HG03520 (cell line): ENCODE results near the gene TIMM22.
"Not testable (repeated sequence)": the region's sequence is repeated elsewhere in the genome, so short reads cannot be mapped to it uniquely, and the experiment has no call there.

Experiments used
- ATAC-seq: cut with Tn5 transposase; IDR thresholded peaks from one replicate; pipeline ENCODE4 v1.9.1; 2021; ENCODE audit warnings: mild to moderate bottlenecking, moderate library complexity; ENCODE audit not compliant: unreplicated experiment

The TIMM22 gene

GRCh38 chr17:971861-972260 is 25.1 kb upstream of the TIMM22 start:
- ATAC-seq: not testable (repeated sequence)

GRCh38 chr17:973053-973452 is 23.9 kb upstream of the TIMM22 start:
- no peak for ATAC-seq

GRCh38 chr17:974778-975177 is 22.2 kb upstream of the TIMM22 start:
- ATAC-seq: not testable (repeated sequence)

- ATAC-seq: no peak
Observed at GRCh38 chr17:975371-975915, 21.5 kb upstream of the TIMM22 start.

DNA sequence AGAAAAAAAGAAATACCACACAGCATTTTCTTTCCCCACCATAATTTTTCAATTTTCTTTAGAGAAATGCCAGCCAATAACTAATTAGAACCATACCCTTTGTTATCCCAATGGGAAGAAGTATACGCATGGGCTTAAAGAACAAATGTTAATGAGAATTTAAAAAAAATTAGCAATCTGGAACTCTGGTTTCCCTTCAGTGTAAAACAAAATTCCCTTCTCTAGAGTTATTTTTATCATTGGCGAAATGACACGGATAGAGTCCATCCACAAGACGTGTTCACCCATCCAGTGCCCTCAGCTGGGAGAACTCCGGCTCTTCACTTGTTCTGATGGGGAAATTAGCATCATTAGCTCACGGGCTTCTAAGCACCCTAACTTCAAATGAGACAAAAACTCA is 20.6 kb upstream of the TIMM22 start:
- ATAC-seq: no peak

DNA sequence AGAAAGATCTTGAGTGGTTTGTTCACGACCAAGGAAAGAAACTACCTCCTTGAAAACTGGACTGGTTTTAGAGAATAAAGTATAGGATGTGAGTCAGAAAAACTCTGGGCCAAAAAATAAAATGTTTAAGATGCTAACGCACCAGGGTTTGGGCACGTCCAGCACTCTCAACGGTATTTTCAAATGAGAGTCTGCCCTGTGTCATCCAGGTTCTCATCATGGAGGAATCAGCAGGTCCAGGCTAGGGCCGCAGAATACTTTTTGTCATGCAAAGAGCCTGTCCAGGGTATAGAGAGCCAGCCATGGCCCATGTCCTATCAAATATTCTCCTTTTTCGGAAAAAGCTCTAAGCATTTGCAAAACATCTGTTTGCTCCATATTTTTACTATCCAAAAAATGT is 19.8 kb upstream of the TIMM22 start:
- no peak for ATAC-seq

DNA sequence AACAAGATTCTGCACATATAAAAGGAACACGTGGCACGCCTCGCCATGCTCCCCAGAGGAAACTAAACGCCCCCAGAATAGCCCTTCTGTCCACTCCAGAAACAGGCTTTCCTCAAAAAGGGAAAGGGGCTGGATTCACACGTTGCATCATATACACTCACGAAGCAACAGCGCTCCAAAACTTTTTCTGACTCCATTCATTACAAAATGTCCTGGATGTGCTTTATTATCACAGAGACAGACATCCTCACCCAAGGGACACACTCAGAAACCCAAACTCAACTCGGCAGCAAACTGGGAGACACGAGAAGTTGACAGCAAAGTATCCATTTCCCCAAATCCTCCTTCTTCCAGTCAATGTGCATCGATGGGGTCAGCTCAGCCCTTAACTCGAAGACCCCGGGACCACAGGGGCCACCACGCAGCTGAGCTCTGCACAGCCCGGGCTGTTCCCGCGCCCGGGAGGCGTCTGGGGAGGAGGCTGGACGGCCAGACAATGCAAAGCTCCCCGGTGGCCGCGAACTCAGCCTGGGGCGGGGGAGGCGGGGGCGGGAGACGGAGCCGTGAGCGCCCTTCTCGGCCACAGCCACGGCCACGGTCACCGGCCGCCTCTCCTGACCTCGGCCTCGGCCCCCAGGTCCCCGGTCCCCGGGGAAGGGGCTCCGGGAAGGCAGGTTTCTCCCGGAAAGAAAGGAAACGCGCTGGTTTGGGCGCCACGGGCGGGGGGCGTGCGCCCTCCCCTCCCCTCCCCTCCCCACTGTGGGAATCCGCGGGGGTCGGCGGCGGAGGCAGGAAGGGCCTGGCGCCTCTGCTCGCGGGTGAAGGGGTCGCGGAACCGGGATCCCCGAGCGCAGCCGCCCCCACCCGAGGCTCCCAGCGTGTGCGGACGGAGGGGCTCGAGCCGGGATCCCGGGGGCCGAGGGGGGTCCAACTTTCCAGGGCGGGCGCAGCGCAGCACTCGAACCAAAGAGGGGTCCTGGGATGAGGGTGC is 18.5 kb upstream of the TIMM22 start:
- no peak for ATAC-seq

GRCh38 chr17:979212-979538 is 17.8 kb upstream of the TIMM22 start:
- peak; percentile 34 for ATAC-seq

GRCh38 chr17:979539-980405 is 17.2 kb upstream of the TIMM22 start, which contains the start of gene NXN:
Gene NXN, minus strand, starts transcription at chr17:979776.
- ATAC-seq: peak; percentile 54

GRCh38 chr17:980406-981291 is 16.3 kb upstream of the TIMM22 start:
- peak; percentile 44 for ATAC-seq

DNA sequence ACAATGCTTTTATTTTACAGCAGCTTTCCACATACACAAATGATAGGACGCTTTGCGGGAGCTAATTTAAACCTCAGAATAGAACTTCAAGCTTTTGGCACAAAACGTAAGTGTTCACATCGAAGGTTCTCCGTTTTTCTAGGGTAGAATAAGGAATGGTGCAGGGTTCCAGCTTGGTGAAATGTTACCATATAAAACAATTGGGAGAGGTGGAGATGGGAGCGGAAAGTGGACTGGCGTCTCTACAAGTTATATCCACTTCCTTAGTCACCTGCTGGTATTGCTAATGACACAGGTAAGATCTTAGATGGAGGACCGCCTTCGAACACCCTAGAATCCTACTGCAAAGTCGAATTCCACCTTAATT is 15.7 kb upstream of the TIMM22 start:
- ATAC-seq: no peak

GRCh38 chr17:983921-984320 is 13.0 kb upstream of the TIMM22 start:
- ATAC-seq: no peak

DNA sequence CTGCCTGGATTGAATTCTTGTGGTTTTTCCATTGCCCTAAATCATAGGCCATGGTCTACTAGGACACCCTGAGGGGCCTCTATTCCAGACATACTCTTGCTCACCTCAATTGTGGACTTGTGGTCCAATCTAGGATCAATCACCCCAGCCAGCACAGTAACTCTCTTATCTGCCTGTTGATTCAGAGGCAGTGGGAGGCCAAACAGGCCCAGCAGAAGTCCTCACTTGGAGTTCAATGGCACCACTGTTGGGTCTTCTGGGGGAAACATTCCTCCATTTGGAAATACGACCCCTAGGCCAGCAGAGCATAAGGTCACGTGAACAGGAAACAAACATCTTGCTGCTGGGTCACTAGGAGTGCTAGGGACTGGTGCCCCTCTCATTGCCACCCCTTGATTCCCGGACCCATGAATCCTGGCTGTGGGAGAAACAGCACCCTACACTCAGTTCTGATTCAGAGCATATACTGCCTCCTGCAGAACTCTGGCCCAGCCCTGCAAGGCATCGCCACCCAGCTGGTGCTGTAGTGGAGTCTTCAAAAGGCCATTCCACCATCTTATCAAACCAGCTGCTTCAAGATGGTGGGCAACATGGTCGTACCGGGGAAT is 10.5 kb upstream of the TIMM22 start:
- no peak for ATAC-seq

DNA sequence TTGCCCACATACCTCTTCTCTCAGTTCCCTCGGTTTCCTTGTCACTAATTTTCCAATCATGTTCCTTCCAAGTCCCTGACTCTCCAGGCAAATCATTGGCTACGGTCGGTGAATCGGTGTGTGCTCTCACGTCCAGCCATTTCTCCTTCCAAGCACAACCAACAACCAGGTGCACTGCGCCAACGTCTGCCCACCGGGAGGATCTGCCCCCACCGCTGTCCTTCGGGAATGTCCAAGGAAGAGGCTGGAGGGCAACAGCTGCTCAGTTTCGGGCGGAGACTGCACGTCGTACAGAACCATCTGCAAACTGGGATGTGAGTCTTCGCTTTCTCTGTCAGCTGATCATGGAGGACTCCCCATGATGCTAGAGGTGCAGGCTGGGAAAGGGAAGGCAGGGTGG is 9.0 kb upstream of the TIMM22 start:
- no peak for ATAC-seq

GRCh38 chr17:988561-988960 is 8.4 kb upstream of the TIMM22 start:
- ATAC-seq: no peak

DNA sequence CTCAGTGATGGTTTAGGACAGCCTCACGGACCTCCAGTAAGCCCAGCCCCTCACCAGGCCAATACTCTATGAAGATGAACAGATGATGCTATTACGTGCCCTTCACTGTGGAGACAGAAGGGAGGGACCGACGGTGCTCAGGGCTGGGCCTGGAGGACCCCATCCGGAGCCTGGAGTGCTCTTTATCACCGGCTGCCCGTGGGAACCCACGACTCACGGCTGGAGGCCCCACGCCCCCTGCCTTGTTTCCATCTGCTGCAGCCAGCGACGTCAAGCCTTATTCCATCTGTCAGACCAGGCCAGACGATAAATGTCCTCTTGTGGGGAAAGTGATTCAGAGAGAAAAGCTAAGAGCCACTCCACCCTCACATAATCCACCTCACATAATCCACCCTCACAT is 4.0 kb upstream of the TIMM22 start:
- no peak for ATAC-seq

DNA sequence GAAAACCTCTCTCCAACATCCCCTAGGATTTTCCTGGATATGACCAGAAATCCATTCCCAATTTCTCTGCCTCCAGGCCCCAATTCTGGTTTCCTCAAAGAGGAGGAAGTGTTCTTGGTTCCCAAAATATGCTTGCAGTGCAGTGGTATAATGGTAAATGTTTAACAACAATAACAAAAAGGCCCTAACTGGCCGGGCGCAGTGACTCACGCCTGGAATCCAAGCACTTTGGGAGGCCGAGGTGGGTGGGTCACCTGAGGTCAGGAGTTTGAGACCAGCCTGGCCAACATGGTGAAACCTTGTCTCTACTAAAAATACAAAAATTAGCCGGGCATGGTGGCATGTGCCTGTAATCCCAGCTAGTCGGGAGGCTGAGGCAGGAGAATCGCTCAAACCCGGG is 1.6 kb upstream of the TIMM22 start:
- ATAC-seq: not testable (repeated sequence)

- no peak for ATAC-seq
Observed at GRCh38 chr17:998111-998510, 1.2 kb downstream of the TIMM22 start.

- ATAC-seq: no peak
Observed at GRCh38 chr17:1000597-1001461, 3.9 kb downstream of the TIMM22 start.
